H1 (cell line): ENCODE data around the gene B3GNT2. TPM values are rescaled to one million over a fixed set of nuclear protein-coding genes. Genes with fewer than 3 reads are reported as not detected.

ENCODE experiments used
- CHD1 ChIP-seq: IDR thresholded peaks from 2 replicates; pipeline ENCODE4 v1.6.1; 2012; ENCODE audit warnings: low read depth, low read length, improper control_type of control experiment
- EP300 ChIP-seq, 2 experiments: IDR thresholded peaks; 1 replicate in 1 of 2; 2 replicates in 1 of 2; pipeline ENCODE4 v1.6.1; 2011 to 2012; ENCODE audit warnings: low read depth in 2 of 2, low read length in 2 of 2, mild to moderate bottlenecking in 2 of 2, borderline replicate concordance in 1 of 2, inconsistent platforms in 1 of 2, moderate library complexity in 1 of 2
- GTF2F1 ChIP-seq: IDR thresholded peaks from 2 replicates; pipeline ENCODE4 v1.6.1; 2012; ENCODE audit warnings: low read depth, low read length, improper control_type of control experiment, borderline replicate concordance
- PHF8 ChIP-seq: fragments of 200-600 bp; sonication (generic); conservative IDR thresholded peaks from 2 replicates; pipeline ENCODE4 v1.7.1; 2012; ENCODE audit warnings: low read depth, mild to moderate bottlenecking, inconsistent platforms, low read length, moderate library complexity
- RBBP5 ChIP-seq: IDR thresholded peaks from 2 replicates; pipeline ENCODE4 v1.7.1; 2012; ENCODE audit warnings: low read depth, mild to moderate bottlenecking, inconsistent platforms, low read length, moderate library complexity, borderline replicate concordance
- polyA plus RNA-seq, 7 experiments: library from polyadenylated mRNA; depleted of rRNA in 3 of 7; stranded (reverse) in 5 of 7; unstranded in 2 of 7; fragments of >200 nt in 5 of 7; fragments of 200-250 nt in 2 of 7; gene quantifications; 1 replicate in 5 of 7; 2 replicates in 1 of 7; 4 replicates in 1 of 7; pipeline versions ENCODE4 v1.2.1 to v1.2.3, GENCODE V29; 2011 to 2013; ENCODE audit warnings: missing spikeins in 2 of 7, mixed read lengths in 2 of 7
- total RNA-seq: library from RNA; stranded (reverse); fragmentation: NEBNext Ultra II Directional; extraction: Animal tissue kit (Norgen Biotek cat#: 25700); gene quantifications from 2 replicates; pipeline ENCODE4 v1.2.1, GENCODE V29; 2021

B3GNT2 gene
- total and polyA plus RNA-seq, 2 of the 8 experiments (the other 6 are each of a cell fraction or from before 2014, with no cell fraction given) = 20.1 to 40.8 TPM

DNA sequence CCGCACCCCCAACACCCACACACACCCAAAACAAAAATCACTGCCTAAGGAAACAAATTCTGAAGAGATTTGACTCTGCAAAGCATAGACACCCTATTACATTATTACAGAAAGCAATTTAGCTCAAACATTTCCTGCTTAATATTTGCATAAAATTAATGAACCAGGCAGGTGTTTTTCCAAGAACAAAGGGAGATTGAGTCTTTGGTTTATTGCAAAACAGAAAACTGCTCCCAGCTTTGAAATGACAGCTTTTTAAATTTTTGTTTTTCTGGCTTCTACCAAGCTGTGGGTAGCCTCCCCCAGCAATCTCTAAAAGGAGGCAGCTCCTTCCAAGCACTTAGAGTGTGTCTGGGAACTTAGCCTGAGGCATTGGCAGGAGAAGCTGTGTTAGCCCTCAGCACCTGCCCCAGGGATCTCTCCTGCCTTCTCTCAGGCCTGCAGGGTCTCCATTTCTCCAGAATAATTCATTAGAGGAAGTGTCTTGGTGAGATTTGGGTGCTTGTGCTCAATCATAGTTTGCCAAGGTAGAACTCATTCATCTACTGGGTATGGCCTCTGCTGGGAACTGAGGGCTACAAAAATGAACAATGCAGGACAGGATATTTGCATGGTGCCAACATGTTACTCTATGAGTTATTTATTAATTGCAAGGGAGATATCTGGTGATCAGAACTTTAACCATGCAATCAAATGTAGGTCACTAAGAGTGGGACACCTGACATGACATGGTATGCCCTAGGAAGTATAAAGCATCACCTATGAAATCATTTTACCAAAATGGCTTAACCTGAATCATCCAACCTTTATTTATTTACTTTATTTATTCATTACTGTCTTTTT lies 58.7 kb downstream of the B3GNT2 start (continued):
- TF ChIP-seq PHF8 = no peak
- TF ChIP-seq EP300 (IDR thresholded peaks at IDR 0.05; ENCODE audit: borderline replicate concordance in 1 of 2, low read depth in 2 of 2, low read length in 2 of 2) = no peak
- TF ChIP-seq GTF2F1 = no peak
- no peak for TF ChIP-seq RBBP5
- no peak for TF ChIP-seq CHD1
